H1 (cell line): ENCODE data around the gene KCTD4. TPM values are rescaled to one million over a fixed set of nuclear protein-coding genes. Genes with fewer than 3 reads are reported as not detected.

ENCODE experiments used
- ASH2L ChIP-seq: fragments of 200-600, 300-600 bp; sonication (generic); IDR thresholded peaks from one replicate; pipeline ENCODE4 v1.7.1; 2017; ENCODE audit warnings: low read length
- CBX5 ChIP-seq: fragments of 300-800, 300-1000 bp; sonication (generic); IDR thresholded peaks from 2 replicates; pipeline ENCODE4 v1.7.1; 2016; ENCODE audit warnings: antibody characterized with exemption, low read length, low read depth
- CHD2 ChIP-seq: IDR thresholded peaks from 2 replicates; pipeline ENCODE4 v1.6.1; 2012; ENCODE audit warnings: low read length, improper control_type of control experiment
- CREB1 ChIP-seq: IDR thresholded peaks from 2 replicates; pipeline ENCODE4 v1.6.1; 2012; ENCODE audit warnings: inconsistent platforms
- HDAC6 ChIP-seq: IDR thresholded peaks from one replicate; pipeline ENCODE4 v1.7.1; 2012; ENCODE audit warnings: low read depth, mild to moderate bottlenecking, inconsistent platforms, low read length, moderate library complexity
- TCF12 ChIP-seq: IDR thresholded peaks from 2 replicates; pipeline ENCODE4 v1.6.1; 2011; ENCODE audit warnings: low read depth, mild to moderate bottlenecking, low read length
- TEAD4 ChIP-seq: IDR thresholded peaks from 2 replicates; pipeline ENCODE4 v1.6.1; 2012; ENCODE audit warnings: low read depth, low read length, inconsistent platforms, mixed read lengths
- polyA plus RNA-seq, 7 experiments: library from polyadenylated mRNA; depleted of rRNA in 3 of 7; stranded (reverse) in 5 of 7; unstranded in 2 of 7; fragments of >200 nt in 5 of 7; fragments of 200-250 nt in 2 of 7; gene quantifications; 1 replicate in 5 of 7; 2 replicates in 1 of 7; 4 replicates in 1 of 7; pipeline versions ENCODE4 v1.2.1 to v1.2.3, GENCODE V29; 2011 to 2013; ENCODE audit warnings: missing spikeins in 2 of 7, mixed read lengths in 2 of 7
- total RNA-seq: library from RNA; stranded (reverse); fragmentation: NEBNext Ultra II Directional; extraction: Animal tissue kit (Norgen Biotek cat#: 25700); gene quantifications from 2 replicates; pipeline ENCODE4 v1.2.1, GENCODE V29; 2021
- TF ChIP-seq, protein P1 (sequence below): fragments of 300-600 bp; sonication (generic); IDR thresholded peaks from 2 replicates; pipeline ENCODE4 v1.7.1; 2012; ENCODE audit warnings: low read length, moderate library complexity, mild to moderate bottlenecking, inconsistent platforms; ENCODE audit not compliant: insufficient replicate concordance
- TF ChIP-seq, protein P2 (sequence below): IDR thresholded peaks from 2 replicates; pipeline ENCODE4 v1.6.1; 2011; ENCODE audit warnings: low read length, improper control_type of control experiment

KCTD4 gene
- total and polyA plus RNA-seq, 2 of the 8 experiments (the other 6 are each of a cell fraction or from before 2014, with no cell fraction given), result not detected

DNA sequence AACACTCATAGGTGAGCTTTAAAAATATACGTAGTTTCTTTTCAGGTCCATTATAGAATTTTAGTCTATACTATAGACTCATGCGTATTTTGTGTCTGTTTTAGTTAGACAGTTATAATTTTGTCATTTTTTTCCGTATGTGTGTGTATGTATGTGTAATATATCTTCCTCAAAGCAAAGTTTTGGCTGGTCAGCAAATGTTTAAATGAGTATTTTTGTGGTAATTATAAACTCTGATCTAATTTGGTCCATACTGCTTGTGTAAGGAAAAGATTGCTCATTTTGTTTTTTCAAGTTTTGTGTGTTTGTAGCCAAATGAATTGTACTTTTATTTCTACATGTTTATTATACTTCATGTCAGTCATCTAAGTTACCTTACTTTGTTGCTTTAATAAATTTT lies 20.5 kb downstream of the KCTD4 start (continued):
- TF ChIP-seq, protein P1, sequence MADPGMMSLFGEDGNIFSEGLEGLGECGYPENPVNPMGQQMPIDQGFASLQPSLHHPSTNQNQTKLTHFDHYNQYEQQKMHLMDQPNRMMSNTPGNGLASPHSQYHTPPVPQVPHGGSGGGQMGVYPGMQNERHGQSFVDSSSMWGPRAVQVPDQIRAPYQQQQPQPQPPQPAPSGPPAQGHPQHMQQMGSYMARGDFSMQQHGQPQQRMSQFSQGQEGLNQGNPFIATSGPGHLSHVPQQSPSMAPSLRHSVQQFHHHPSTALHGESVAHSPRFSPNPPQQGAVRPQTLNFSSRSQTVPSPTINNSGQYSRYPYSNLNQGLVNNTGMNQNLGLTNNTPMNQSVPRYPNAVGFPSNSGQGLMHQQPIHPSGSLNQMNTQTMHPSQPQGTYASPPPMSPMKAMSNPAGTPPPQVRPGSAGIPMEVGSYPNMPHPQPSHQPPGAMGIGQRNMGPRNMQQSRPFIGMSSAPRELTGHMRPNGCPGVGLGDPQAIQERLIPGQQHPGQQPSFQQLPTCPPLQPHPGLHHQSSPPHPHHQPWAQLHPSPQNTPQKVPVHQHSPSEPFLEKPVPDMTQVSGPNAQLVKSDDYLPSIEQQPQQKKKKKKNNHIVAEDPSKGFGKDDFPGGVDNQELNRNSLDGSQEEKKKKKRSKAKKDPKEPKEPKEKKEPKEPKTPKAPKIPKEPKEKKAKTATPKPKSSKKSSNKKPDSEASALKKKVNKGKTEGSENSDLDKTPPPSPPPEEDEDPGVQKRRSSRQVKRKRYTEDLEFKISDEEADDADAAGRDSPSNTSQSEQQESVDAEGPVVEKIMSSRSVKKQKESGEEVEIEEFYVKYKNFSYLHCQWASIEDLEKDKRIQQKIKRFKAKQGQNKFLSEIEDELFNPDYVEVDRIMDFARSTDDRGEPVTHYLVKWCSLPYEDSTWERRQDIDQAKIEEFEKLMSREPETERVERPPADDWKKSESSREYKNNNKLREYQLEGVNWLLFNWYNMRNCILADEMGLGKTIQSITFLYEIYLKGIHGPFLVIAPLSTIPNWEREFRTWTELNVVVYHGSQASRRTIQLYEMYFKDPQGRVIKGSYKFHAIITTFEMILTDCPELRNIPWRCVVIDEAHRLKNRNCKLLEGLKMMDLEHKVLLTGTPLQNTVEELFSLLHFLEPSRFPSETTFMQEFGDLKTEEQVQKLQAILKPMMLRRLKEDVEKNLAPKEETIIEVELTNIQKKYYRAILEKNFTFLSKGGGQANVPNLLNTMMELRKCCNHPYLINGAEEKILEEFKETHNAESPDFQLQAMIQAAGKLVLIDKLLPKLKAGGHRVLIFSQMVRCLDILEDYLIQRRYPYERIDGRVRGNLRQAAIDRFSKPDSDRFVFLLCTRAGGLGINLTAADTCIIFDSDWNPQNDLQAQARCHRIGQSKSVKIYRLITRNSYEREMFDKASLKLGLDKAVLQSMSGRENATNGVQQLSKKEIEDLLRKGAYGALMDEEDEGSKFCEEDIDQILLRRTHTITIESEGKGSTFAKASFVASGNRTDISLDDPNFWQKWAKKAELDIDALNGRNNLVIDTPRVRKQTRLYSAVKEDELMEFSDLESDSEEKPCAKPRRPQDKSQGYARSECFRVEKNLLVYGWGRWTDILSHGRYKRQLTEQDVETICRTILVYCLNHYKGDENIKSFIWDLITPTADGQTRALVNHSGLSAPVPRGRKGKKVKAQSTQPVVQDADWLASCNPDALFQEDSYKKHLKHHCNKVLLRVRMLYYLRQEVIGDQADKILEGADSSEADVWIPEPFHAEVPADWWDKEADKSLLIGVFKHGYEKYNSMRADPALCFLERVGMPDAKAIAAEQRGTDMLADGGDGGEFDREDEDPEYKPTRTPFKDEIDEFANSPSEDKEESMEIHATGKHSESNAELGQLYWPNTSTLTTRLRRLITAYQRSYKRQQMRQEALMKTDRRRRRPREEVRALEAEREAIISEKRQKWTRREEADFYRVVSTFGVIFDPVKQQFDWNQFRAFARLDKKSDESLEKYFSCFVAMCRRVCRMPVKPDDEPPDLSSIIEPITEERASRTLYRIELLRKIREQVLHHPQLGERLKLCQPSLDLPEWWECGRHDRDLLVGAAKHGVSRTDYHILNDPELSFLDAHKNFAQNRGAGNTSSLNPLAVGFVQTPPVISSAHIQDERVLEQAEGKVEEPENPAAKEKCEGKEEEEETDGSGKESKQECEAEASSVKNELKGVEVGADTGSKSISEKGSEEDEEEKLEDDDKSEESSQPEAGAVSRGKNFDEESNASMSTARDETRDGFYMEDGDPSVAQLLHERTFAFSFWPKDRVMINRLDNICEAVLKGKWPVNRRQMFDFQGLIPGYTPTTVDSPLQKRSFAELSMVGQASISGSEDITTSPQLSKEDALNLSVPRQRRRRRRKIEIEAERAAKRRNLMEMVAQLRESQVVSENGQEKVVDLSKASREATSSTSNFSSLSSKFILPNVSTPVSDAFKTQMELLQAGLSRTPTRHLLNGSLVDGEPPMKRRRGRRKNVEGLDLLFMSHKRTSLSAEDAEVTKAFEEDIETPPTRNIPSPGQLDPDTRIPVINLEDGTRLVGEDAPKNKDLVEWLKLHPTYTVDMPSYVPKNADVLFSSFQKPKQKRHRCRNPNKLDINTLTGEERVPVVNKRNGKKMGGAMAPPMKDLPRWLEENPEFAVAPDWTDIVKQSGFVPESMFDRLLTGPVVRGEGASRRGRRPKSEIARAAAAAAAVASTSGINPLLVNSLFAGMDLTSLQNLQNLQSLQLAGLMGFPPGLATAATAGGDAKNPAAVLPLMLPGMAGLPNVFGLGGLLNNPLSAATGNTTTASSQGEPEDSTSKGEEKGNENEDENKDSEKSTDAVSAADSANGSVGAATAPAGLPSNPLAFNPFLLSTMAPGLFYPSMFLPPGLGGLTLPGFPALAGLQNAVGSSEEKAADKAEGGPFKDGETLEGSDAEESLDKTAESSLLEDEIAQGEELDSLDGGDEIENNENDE, result no peak
- TF ChIP-seq HDAC6, result no peak
- no peak for TF ChIP-seq ASH2L
- TF ChIP-seq TCF12, result no peak
- no peak for TF ChIP-seq CBX5
- TF ChIP-seq CHD2, result no peak
- TF ChIP-seq TEAD4, result no peak
- no peak for TF ChIP-seq CREB1
- TF ChIP-seq, protein P2, sequence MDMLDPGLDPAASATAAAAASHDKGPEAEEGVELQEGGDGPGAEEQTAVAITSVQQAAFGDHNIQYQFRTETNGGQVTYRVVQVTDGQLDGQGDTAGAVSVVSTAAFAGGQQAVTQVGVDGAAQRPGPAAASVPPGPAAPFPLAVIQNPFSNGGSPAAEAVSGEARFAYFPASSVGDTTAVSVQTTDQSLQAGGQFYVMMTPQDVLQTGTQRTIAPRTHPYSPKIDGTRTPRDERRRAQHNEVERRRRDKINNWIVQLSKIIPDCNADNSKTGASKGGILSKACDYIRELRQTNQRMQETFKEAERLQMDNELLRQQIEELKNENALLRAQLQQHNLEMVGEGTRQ, result no peak
